HepG2 (cell line): ENCODE results near the gene ZFP64. TPM values are rescaled to one million over a fixed set of nuclear protein-coding genes. Genes with fewer than 3 reads are reported as not detected.

ENCODE experiments used
- ATAD3A ChIP-seq: sonication (generic); formaldehyde crosslinking; IDR thresholded peaks from 2 replicates; pipeline ENCODE4 v1.4.0; 2020; ENCODE audit warnings: missing genetic modification reagents
- HOXA3 ChIP-seq: sonication (generic); formaldehyde crosslinking; IDR thresholded peaks from 2 replicates; pipeline ENCODE4 v1.5.0; 2020; ENCODE audit warnings: missing genetic modification reagents
- KDM5B ChIP-seq: sonication (generic); formaldehyde crosslinking; IDR thresholded peaks from 2 replicates; pipeline ENCODE4 v1.4.0; 2020; ENCODE audit warnings: missing genetic modification reagents, mild to moderate bottlenecking, borderline replicate concordance
- MED8 ChIP-seq: sonication (generic); formaldehyde crosslinking; IDR thresholded peaks from 2 replicates; pipeline ENCODE4 v1.8.1; 2023; ENCODE audit warnings: mild to moderate bottlenecking, missing genetic modification reagents; ENCODE audit not compliant: insufficient replicate concordance
- RFXAP ChIP-seq: sonication (generic); formaldehyde crosslinking; IDR thresholded peaks from 2 replicates; pipeline ENCODE4 v1.4.0; 2020; ENCODE audit warnings: missing genetic modification reagents, borderline replicate concordance
- SALL1 ChIP-seq: sonication (generic); formaldehyde crosslinking; IDR thresholded peaks from 2 replicates; pipeline ENCODE4 v1.8.0; 2022; ENCODE audit warnings: mild to moderate bottlenecking, missing genetic modification reagents
- TRIM24 ChIP-seq: sonication (generic); formaldehyde crosslinking; IDR thresholded peaks from 2 replicates; pipeline ENCODE4 v1.8.0; 2022; ENCODE audit warnings: mild to moderate bottlenecking, missing genetic modification reagents
- ZBTB8A ChIP-seq: sonication (generic); formaldehyde crosslinking; IDR thresholded peaks from 2 replicates; pipeline ENCODE4 v1.4.0; 2020; ENCODE audit warnings: mild to moderate bottlenecking, low read depth, missing genetic modification reagents, borderline replicate concordance
- ZKSCAN8 ChIP-seq: IDR thresholded peaks from 2 replicates; pipeline ENCODE4 v1.6.1; 2016; ENCODE audit warnings: borderline replicate concordance, missing genetic modification reagents, missing compliant biosample characterization
- ZNF121 ChIP-seq: sonication (generic); formaldehyde crosslinking; IDR thresholded peaks from 2 replicates; pipeline ENCODE4 v1.5.0; 2020; ENCODE audit warnings: mild to moderate bottlenecking, missing genetic modification reagents
- ZNF160 ChIP-seq: sonication (generic); formaldehyde crosslinking; IDR thresholded peaks from 2 replicates; pipeline ENCODE4 v1.8.0; 2022; ENCODE audit warnings: mild to moderate bottlenecking, inconsistent platforms, missing genetic modification reagents
- ZNF256 ChIP-seq: sonication (generic); formaldehyde crosslinking; conservative IDR thresholded peaks from 2 replicates; pipeline ENCODE4 v1.4.0; 2020; ENCODE audit warnings: missing genetic modification reagents
- polyA plus RNA-seq, 8 experiments: library from polyadenylated mRNA; depleted of rRNA in 3 of 8; stranded (reverse) in 7 of 8; unstranded in 1 of 8; fragments of >200 nt; fragmentation: Illumina TruSeq in 4 of 8; extraction: Trizol in 4 of 8; gene quantifications; 2 replicates each; pipeline versions ENCODE4 v1.2.1 to v1.2.3, GENCODE V29; 2011 to 2016; ENCODE audit warnings: low read depth in 4 of 8, missing spikeins in 1 of 8, mixed read lengths in 1 of 8; ENCODE audit not compliant: insufficient read depth in 1 of 8
- total RNA-seq, 5 experiments: library from RNA; depleted of rRNA; stranded (reverse); fragments of >200 nt; fragmentation: Illumina TruSeq; extraction: Trizol; gene quantifications; 2 replicates each; pipeline ENCODE4 v1.2.3, GENCODE V29; 2016; ENCODE audit warnings: low read depth in 1 of 5
- TF ChIP-seq, protein P1 (sequence below): sonication (generic); formaldehyde crosslinking; IDR thresholded peaks from 2 replicates; pipeline ENCODE4 v1.5.0; 2020; ENCODE audit warnings: mild to moderate bottlenecking, missing genetic modification reagents, borderline replicate concordance
- TF ChIP-seq, protein P2 (sequence below): IDR thresholded peaks from 2 replicates; pipeline ENCODE4 v1.6.1; 2016; ENCODE audit warnings: control low read depth
- TF ChIP-seq, protein P3 (sequence below): fragments of 450-650 bp; IDR thresholded peaks from 2 replicates; pipeline ENCODE4 v1.6.1; 2017
- TF ChIP-seq, protein P4 (sequence below): sonication (generic); formaldehyde crosslinking; IDR thresholded peaks from 2 replicates; pipeline ENCODE4 v1.8.1; 2023; ENCODE audit warnings: mild to moderate bottlenecking, inconsistent platforms, moderate library complexity, missing genetic modification reagents, borderline replicate concordance

The ZFP64 gene
- total and polyA plus RNA-seq, 2 of the 13 experiments (the other 11 are each of a cell fraction or from before 2014, with no cell fraction given), result 12.0 to 24.3 TPM

DNA sequence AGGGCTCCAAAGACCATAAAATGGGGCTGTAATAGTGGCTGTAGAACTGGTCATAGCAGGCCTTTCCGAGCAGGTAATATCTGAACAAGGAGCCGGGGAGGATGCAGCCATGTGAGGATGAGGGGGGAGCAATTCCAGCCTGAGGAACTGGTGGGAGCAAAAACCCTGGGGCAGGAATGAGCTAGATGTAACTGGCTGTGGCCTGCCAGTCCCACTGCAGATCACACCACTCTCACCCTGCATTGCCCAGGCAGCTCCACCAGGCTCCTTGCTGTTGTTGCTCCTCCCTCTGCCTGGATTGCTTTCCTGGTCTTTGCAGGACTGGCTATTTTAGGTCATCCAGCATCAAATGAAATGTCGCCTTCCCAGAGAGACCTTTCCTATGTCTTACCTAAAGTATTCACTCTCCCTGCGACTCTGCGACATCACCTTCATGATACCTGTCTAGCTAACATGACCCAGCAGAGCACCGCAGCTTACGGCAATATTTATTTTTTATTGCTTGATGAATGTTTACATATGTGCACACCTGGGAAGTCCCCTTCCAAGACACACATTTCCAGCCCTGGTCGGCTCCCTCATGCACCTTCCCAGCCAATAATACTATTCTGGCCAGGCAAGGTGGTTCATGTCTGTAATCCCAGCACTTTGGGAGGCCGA is 2.4 kb upstream of the ZFP64 start (continued):
- no peak for TF ChIP-seq KDM5B (CRISPR knock-in tag)
- TF ChIP-seq, protein P1, sequence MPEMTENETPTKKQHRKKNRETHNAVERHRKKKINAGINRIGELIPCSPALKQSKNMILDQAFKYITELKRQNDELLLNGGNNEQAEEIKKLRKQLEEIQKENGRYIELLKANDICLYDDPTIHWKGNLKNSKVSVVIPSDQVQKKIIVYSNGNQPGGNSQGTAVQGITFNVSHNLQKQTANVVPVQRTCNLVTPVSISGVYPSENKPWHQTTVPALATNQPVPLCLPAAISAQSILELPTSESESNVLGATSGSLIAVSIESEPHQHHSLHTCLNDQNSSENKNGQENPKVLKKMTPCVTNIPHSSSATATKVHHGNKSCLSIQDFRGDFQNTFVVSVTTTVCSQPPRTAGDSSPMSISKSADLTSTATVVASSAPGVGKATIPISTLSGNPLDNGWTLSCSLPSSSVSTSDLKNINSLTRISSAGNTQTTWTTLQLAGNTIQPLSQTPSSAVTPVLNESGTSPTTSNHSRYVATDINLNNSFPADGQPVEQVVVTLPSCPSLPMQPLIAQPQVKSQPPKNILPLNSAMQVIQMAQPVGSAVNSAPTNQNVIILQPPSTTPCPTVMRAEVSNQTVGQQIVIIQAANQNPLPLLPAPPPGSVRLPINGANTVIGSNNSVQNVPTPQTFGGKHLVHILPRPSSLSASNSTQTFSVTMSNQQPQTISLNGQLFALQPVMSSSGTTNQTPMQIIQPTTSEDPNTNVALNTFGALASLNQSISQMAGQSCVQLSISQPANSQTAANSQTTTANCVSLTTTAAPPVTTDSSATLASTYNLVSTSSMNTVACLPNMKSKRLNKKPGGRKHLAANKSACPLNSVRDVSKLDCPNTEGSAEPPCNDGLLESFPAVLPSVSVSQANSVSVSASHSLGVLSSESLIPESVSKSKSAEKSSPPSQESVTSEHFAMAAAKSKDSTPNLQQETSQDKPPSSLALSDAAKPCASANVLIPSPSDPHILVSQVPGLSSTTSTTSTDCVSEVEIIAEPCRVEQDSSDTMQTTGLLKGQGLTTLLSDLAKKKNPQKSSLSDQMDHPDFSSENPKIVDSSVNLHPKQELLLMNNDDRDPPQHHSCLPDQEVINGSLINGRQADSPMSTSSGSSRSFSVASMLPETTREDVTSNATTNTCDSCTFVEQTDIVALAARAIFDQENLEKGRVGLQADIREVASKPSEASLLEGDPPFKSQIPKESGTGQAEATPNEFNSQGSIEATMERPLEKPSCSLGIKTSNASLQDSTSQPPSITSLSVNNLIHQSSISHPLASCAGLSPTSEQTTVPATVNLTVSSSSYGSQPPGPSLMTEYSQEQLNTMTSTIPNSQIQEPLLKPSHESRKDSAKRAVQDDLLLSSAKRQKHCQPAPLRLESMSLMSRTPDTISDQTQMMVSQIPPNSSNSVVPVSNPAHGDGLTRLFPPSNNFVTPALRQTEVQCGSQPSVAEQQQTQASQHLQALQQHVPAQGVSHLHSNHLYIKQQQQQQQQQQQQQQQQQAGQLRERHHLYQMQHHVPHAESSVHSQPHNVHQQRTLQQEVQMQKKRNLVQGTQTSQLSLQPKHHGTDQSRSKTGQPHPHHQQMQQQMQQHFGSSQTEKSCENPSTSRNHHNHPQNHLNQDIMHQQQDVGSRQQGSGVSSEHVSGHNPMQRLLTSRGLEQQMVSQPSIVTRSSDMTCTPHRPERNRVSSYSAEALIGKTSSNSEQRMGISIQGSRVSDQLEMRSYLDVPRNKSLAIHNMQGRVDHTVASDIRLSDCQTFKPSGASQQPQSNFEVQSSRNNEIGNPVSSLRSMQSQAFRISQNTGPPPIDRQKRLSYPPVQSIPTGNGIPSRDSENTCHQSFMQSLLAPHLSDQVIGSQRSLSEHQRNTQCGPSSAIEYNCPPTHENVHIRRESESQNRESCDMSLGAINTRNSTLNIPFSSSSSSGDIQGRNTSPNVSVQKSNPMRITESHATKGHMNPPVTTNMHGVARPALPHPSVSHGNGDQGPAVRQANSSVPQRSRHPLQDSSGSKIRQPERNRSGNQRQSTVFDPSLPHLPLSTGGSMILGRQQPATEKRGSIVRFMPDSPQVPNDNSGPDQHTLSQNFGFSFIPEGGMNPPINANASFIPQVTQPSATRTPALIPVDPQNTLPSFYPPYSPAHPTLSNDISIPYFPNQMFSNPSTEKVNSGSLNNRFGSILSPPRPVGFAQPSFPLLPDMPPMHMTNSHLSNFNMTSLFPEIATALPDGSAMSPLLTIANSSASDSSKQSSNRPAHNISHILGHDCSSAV (CRISPR knock-in tag), result no peak
- no peak for TF ChIP-seq MED8 (CRISPR knock-in tag)
- TF ChIP-seq ZNF256 (CRISPR knock-in tag), result no peak
- TF ChIP-seq ZBTB8A (CRISPR knock-in tag), result no peak
- TF ChIP-seq, protein P2, sequence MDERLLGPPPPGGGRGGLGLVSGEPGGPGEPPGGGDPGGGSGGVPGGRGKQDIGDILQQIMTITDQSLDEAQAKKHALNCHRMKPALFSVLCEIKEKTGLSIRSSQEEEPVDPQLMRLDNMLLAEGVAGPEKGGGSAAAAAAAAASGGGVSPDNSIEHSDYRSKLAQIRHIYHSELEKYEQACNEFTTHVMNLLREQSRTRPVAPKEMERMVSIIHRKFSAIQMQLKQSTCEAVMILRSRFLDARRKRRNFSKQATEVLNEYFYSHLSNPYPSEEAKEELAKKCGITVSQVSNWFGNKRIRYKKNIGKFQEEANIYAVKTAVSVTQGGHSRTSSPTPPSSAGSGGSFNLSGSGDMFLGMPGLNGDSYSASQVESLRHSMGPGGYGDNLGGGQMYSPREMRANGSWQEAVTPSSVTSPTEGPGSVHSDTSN, result no peak
- TF ChIP-seq, protein P3, sequence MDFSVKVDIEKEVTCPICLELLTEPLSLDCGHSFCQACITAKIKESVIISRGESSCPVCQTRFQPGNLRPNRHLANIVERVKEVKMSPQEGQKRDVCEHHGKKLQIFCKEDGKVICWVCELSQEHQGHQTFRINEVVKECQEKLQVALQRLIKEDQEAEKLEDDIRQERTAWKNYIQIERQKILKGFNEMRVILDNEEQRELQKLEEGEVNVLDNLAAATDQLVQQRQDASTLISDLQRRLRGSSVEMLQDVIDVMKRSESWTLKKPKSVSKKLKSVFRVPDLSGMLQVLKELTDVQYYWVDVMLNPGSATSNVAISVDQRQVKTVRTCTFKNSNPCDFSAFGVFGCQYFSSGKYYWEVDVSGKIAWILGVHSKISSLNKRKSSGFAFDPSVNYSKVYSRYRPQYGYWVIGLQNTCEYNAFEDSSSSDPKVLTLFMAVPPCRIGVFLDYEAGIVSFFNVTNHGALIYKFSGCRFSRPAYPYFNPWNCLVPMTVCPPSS, result no peak
- 0 out of 2 replicates have a peak, but pooled peaks have one; percentile 35 for TF ChIP-seq ZNF121
- TF ChIP-seq ZKSCAN8, result no peak
- no peak for TF ChIP-seq HOXA3 (CRISPR knock-in tag)
- no peak for TF ChIP-seq ATAD3A (CRISPR knock-in tag)
- TF ChIP-seq ZNF160 (CRISPR knock-in tag), result no peak
- TF ChIP-seq TRIM24, result no peak
- peak; percentile 20; the same call in 1 of the 2 replicates for TF ChIP-seq SALL1 (CRISPR knock-in tag)
- TF ChIP-seq RFXAP (CRISPR knock-in tag), result no peak
- TF ChIP-seq, protein P4, sequence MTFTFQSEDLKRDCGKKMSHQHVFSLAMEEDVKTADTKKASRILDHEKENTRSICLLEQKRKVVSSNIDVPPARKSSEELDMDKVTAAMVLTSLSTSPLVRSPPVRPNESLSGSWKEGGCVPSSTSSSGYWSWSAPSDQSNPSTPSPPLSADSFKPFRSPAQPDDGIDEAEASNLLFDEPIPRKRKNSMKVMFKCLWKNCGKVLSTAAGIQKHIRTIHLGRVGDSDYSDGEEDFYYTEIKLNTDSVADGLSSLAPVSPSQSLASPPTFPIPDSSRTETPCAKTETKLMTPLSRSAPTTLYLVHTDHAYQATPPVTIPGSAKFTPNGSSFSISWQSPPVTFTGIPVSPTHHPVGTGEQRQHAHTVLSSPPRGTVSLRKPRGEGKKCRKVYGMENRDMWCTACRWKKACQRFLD, result no peak
